IMR-90 (cell line): Measurements from ENCODE around the gene FFAR2. TPM values are rescaled to one million over a fixed set of nuclear protein-coding genes. Genes with fewer than 3 reads are reported as not detected.

ENCODE experiments used
- ATAC-seq: fragments of 200-7000 bp; cut with Tn5 transposase; 2 replicates; pipeline ENCODE4 v1.9.1; 2020; ENCODE audit warnings: low read depth, mild to moderate bottlenecking, moderate library complexity
- BruUV-seq: library from RNA; stranded (reverse); fragments of 400-500 nt; replicated peaks from 2 replicates; lab custom pipeline; 2021; lab: Mats Ljungman, UMichigan
- CTCF ChIA-PET: fragments of 300-600 bp; formaldehyde crosslinking; extraction: SDS; loops from one replicate; lab custom pipeline; 2021; ENCODE audit warnings: antibody characterized with exemption; lab: Yijun Ruan, JAX
- POLR2A ChIA-PET: fragments of 300-600 bp; sonication (Branson Sonifier 250); formaldehyde crosslinking; loops from one replicate; lab custom pipeline; 2022; ENCODE audit warnings: antibody characterized with exemption; ENCODE audit not compliant: unreplicated experiment; lab: Charles Lee
- DNase-seq: peaks from one replicate; pipeline ENCODE4 v3.0.0; 2013
- H2AFZ ChIP-seq: replicated peaks from 2 replicates; pipeline ENCODE3; 2013; ENCODE audit warnings: low read length, mild to moderate bottlenecking; ENCODE audit not compliant: poor library complexity
- H2AK5ac ChIP-seq: 2 replicates; pipeline ENCODE4 v1.6.1; 2013; ENCODE audit warnings: low read depth, low read length, inconsistent platforms
- H2AK9ac ChIP-seq: replicated peaks from 2 replicates; pipeline ENCODE3; 2013; ENCODE audit warnings: mild to moderate bottlenecking, low read depth, low read length, moderate library complexity; ENCODE audit not compliant: poor library complexity
- H2BK120ac ChIP-seq: 2 replicates; pipeline ENCODE4 v1.6.1; 2013; ENCODE audit warnings: low read depth, low read length, inconsistent platforms
- H2BK15ac ChIP-seq: 3 replicates; pipeline ENCODE4 v1.6.1; 2013; ENCODE audit warnings: low read depth, low read length, inconsistent platforms
- H2BK20ac ChIP-seq: 2 replicates; pipeline ENCODE4 v1.6.1; 2013; ENCODE audit warnings: low read depth, mild to moderate bottlenecking, inconsistent platforms, low read length, moderate library complexity
- H2BK5ac ChIP-seq: 2 replicates; pipeline ENCODE4 v1.6.1; 2013; ENCODE audit warnings: mild to moderate bottlenecking, low read depth, low read length, inconsistent platforms; ENCODE audit not compliant: poor library complexity, severe bottlenecking
- H3K14ac ChIP-seq: replicated peaks from 2 replicates; pipeline ENCODE4 v1.6.1; 2013; ENCODE audit warnings: low read depth, low read length, inconsistent platforms
- H3K18ac ChIP-seq: 2 replicates; pipeline ENCODE4 v1.6.1; 2013; ENCODE audit warnings: low read depth, low read length, control low read depth
- H3K23ac ChIP-seq: 2 replicates; pipeline ENCODE4 v1.6.1; 2013; ENCODE audit warnings: low read depth, low read length, inconsistent platforms
- H3K27ac ChIP-seq: 2 replicates; pipeline ENCODE4 v1.5.1; 2013; ENCODE audit warnings: mild to moderate bottlenecking, control low read depth, low read length; ENCODE audit not compliant: insufficient read depth
- H3K27me3 ChIP-seq: 2 replicates; pipeline ENCODE4 v1.6.1; 2013; ENCODE audit warnings: low read length; ENCODE audit not compliant: control insufficient read depth, insufficient read depth
- H3K36me3 ChIP-seq: 2 replicates; pipeline ENCODE4 v1.6.1; 2013; ENCODE audit warnings: low read length, mixed read lengths; ENCODE audit not compliant: control insufficient read depth, insufficient read depth
- H3K4ac ChIP-seq: 2 replicates; pipeline ENCODE4 v1.6.1; 2013; ENCODE audit warnings: low read depth, low read length, inconsistent platforms
- H3K4me1 ChIP-seq: 2 replicates; pipeline ENCODE4 v1.6.1; 2013; ENCODE audit warnings: low read length, mixed read lengths; ENCODE audit not compliant: control insufficient read depth, insufficient read depth
- H3K4me2 ChIP-seq: 2 replicates; pipeline ENCODE4 v1.6.1; 2013; ENCODE audit warnings: low read depth, mild to moderate bottlenecking, control low read depth, low read length, moderate library complexity
- H3K4me3 ChIP-seq: 2 replicates; pipeline ENCODE4 v1.5.1; 2013; ENCODE audit warnings: low read depth, mild to moderate bottlenecking, control low read depth, low read length, moderate library complexity; ENCODE audit not compliant: insufficient read depth
- H3K56ac ChIP-seq: 2 replicates; pipeline ENCODE4 v1.6.1; 2013; ENCODE audit warnings: low read length, inconsistent platforms; ENCODE audit not compliant: insufficient read depth; ENCODE audit errors: extremely low read depth
- H3K79me1 ChIP-seq, 2 experiments: 2 replicates each; pipeline ENCODE4 v1.6.1; 2013; ENCODE audit warnings: low read length in 2 of 2, inconsistent platforms in 1 of 2, low read depth in 1 of 2
- H3K9ac ChIP-seq: 2 replicates; pipeline ENCODE4 v1.6.1; 2013; ENCODE audit warnings: low read depth, low read length, control low read depth
- H3K9me1 ChIP-seq: 2 replicates; pipeline ENCODE4 v1.6.1; 2013; ENCODE audit warnings: low read length, inconsistent platforms; ENCODE audit not compliant: insufficient read depth
- H3K9me3 ChIP-seq: 2 replicates; pipeline ENCODE4 v1.6.1; 2013; ENCODE audit warnings: low read length; ENCODE audit not compliant: control insufficient read depth, insufficient read depth
- H4K20me1 ChIP-seq: 2 replicates; pipeline ENCODE4 v1.6.1; 2013; ENCODE audit warnings: low read length, inconsistent platforms; ENCODE audit not compliant: insufficient read depth
- H4K5ac ChIP-seq: 2 replicates; pipeline ENCODE4 v1.6.1; 2013; ENCODE audit warnings: mild to moderate bottlenecking, low read depth, low read length, control low read depth
- H4K8ac ChIP-seq, 2 experiments: 2 replicates each; pipeline ENCODE4 v1.6.1; 2013; ENCODE audit warnings: low read depth in 2 of 2, low read length in 2 of 2, control low read depth in 1 of 2, inconsistent platforms in 1 of 2
- H4K91ac ChIP-seq: 2 replicates; pipeline ENCODE4 v1.6.1; 2013; ENCODE audit warnings: low read depth, low read length, inconsistent platforms; ENCODE audit not compliant: insufficient read depth
- BHLHE40 ChIP-seq: fragments of 150-350 bp; IDR thresholded peaks from 2 replicates; pipeline ENCODE4 v1.6.1; 2016; ENCODE audit warnings: mild to moderate bottlenecking, low read depth, low read length
- CEBPB ChIP-seq: IDR thresholded peaks from 2 replicates; pipeline ENCODE4 v1.6.1; 2012; ENCODE audit warnings: low read depth, low read length, improper control_type of control experiment
- CHD1 ChIP-seq: IDR thresholded peaks from 2 replicates; pipeline ENCODE4 v1.6.1; 2012; ENCODE audit warnings: low read depth, low read length, improper control_type of control experiment
- FOS ChIP-seq: fragments of 150-350 bp; IDR thresholded peaks from 2 replicates; pipeline ENCODE4 v1.6.1; 2016; ENCODE audit warnings: low read depth, low read length
- MAFK ChIP-seq: IDR thresholded peaks from 2 replicates; pipeline ENCODE4 v1.6.1; 2012; ENCODE audit warnings: low read depth, low read length, improper control_type of control experiment
- MAZ ChIP-seq: IDR thresholded peaks from 2 replicates; pipeline ENCODE4 v1.6.1; 2012; ENCODE audit warnings: low read depth, mild to moderate bottlenecking, low read length, improper control_type of control experiment, moderate library complexity, borderline replicate concordance
- MXI1 ChIP-seq: IDR thresholded peaks from 2 replicates; pipeline ENCODE4 v1.6.1; 2012; ENCODE audit warnings: low read depth, mild to moderate bottlenecking, low read length, moderate library complexity, borderline replicate concordance
- NFE2L2 ChIP-seq: fragments of 150-350 bp; IDR thresholded peaks from 2 replicates; pipeline ENCODE4 v1.6.1; 2016; ENCODE audit warnings: low read depth, mild to moderate bottlenecking, low read length
- POLR2A ChIP-seq: IDR thresholded peaks from 2 replicates; pipeline ENCODE4 v1.6.1; 2012; ENCODE audit warnings: mild to moderate bottlenecking, low read depth, low read length
- RCOR1 ChIP-seq: IDR thresholded peaks from 2 replicates; pipeline ENCODE4 v1.6.1; 2012; ENCODE audit warnings: mild to moderate bottlenecking, low read length, improper control_type of control experiment; ENCODE audit not compliant: insufficient replicate concordance
- RFX5 ChIP-seq: IDR thresholded peaks from 2 replicates; pipeline ENCODE4 v1.8.0; 2012; ENCODE audit warnings: low read depth, mild to moderate bottlenecking, low read length, moderate library complexity
- SMC3 ChIP-seq: fragments of 150-350 bp; IDR thresholded peaks from 2 replicates; pipeline ENCODE4 v1.6.1; 2016; ENCODE audit warnings: low read depth, mild to moderate bottlenecking, antibody characterized with exemption, low read length, moderate library complexity
- USF2 ChIP-seq: fragments of 150-350 bp; IDR thresholded peaks from 2 replicates; pipeline ENCODE4 v1.6.1; 2017; ENCODE audit warnings: mild to moderate bottlenecking, antibody characterized with exemption, low read length, low read depth
- WGBS, 2 experiments: methylation state at CpG; one replicate each; pipeline versions ENCODE4 v1.1.5 to v1.1.7; 2013; ENCODE audit warnings: missing lambda C conversion rate in 2 of 2; ENCODE audit not compliant: insufficient read length in 1 of 2; ENCODE audit errors: extremely low coverage in 2 of 2; 5-methylcytosine and 5-hydroxymethylcytosine counted together
- dilution Hi-C: fragments of 300-500 bp; cut with HindIII; formaldehyde crosslinking; loops from one replicate; pipeline ENCODE4 v1.14.3; 2018; ENCODE audit warnings: low sequenced_read_pairs; ENCODE audit not compliant: unreplicated experiment
- in situ Hi-C: fragments of 300-500 bp; cut with MboI; formaldehyde crosslinking; loops from 3 replicates; pipeline ENCODE4 v1.14.3; 2019; ENCODE audit warnings: low sequenced_read_pairs, inconsistent platforms, mixed read lengths
- intact Hi-C: fragments of 100-400 bp; cut with micrococcal nuclease; formaldehyde crosslinking; loops from 2 replicates; pipeline ENCODE4 v1.10.0; 2022
- polyA plus RNA-seq, 3 experiments: library from polyadenylated mRNA; depleted of rRNA; stranded (reverse); fragments of >200 nt; gene quantifications; 2 replicates each; pipeline ENCODE4 v1.2.3, GENCODE V29; 2012; ENCODE audit warnings: low replicate concordance in 1 of 3
- total RNA-seq: library from RNA; depleted of rRNA; stranded (reverse); fragments of >200 nt; gene quantifications from 2 replicates; pipeline ENCODE4 v1.2.3, GENCODE V29; 2012
- TF ChIP-seq, protein P1 (sequence below): fragments of 150-350 bp; IDR thresholded peaks from 2 replicates; pipeline ENCODE4 v1.6.1; 2016; ENCODE audit warnings: low read depth, mild to moderate bottlenecking, low read length, moderate library complexity, borderline replicate concordance
- TF ChIP-seq, protein P2 (sequence below): conservative IDR thresholded peaks from 2 replicates; pipeline ENCODE4 v1.5.1; 2012; ENCODE audit warnings: mild to moderate bottlenecking, low read depth, low read length, improper control_type of control experiment

Gene FFAR2
- total and polyA plus RNA-seq, 2 of the 4 experiments (the other 2 are of a cell fraction) = not detected

GRCh38 chr19:35399948-35400772, 47.9 kb upstream of the FFAR2 start:
- H3K27me3 ChIP-seq = peaks cover 1% of the 10 kb centered on the region; the same call in 1 of the 2 replicates
- H4K91ac ChIP-seq = no peak overlapping the region
- H3K9me1 ChIP-seq = no peaks in the 10 kb centered on the region
- no peaks in the 10 kb centered on the region for H3K4me1 ChIP-seq
- no peak overlapping the region for H2BK15ac ChIP-seq
- no peaks in the 10 kb centered on the region for H3K79me1 ChIP-seq
- in situ Hi-C loops (no loop called here), intact Hi-C loops (no loop called here), dilution Hi-C loops (no loop called here)
- no peak for DNase-seq
- no peak overlapping the region for H3K23ac ChIP-seq
- H4K8ac ChIP-seq = no peak overlapping the region
- no peak overlapping the region for H2AK9ac ChIP-seq
- H3K36me3 ChIP-seq = no peaks in the 10 kb centered on the region
- no peak overlapping the region for H2AK5ac ChIP-seq
- ChIA-PET CTCF (no interaction called here), POLR2A (no interaction called here)
- H3K27ac ChIP-seq = no peak overlapping the region
- ATAC-seq = no peak
- no TSS peak for BruUV-seq
- no peak overlapping the region for H4K5ac ChIP-seq
- no peak overlapping the region for H2BK20ac ChIP-seq
- H2AFZ ChIP-seq = no peak overlapping the region
- H3K14ac ChIP-seq = no peak overlapping the region
- no peaks in the 10 kb centered on the region for H4K20me1 ChIP-seq
- H2BK5ac ChIP-seq = no peak overlapping the region
- no peak overlapping the region for H2BK120ac ChIP-seq
- H3K4me3 ChIP-seq = no peak overlapping the region
- no peak overlapping the region for H3K18ac ChIP-seq
- no peak overlapping the region for H3K4ac ChIP-seq
- H3K4me2 ChIP-seq = no peak overlapping the region
- no peak overlapping the region for H3K9ac ChIP-seq
- no CpG with 5 or more reads among the region's 10 CpGs for WGBS, 2 experiments
- H3K56ac ChIP-seq = no peak overlapping the region
- TF ChIP-seq MAZ (no peak), SMC3 (no peak), POLR2A (no peak), NFE2L2 (no peak), FOS (no peak), USF2 (no peak), BHLHE40 (no peak), CEBPB (no peak), MAFK (no peak), RCOR1 (no peak), RFX5 (no peak), CHD1 (no peak), MXI1 (no peak)
- TF ChIP-seq, protein P1, sequence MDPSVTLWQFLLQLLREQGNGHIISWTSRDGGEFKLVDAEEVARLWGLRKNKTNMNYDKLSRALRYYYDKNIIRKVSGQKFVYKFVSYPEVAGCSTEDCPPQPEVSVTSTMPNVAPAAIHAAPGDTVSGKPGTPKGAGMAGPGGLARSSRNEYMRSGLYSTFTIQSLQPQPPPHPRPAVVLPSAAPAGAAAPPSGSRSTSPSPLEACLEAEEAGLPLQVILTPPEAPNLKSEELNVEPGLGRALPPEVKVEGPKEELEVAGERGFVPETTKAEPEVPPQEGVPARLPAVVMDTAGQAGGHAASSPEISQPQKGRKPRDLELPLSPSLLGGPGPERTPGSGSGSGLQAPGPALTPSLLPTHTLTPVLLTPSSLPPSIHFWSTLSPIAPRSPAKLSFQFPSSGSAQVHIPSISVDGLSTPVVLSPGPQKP = no peak
- TF ChIP-seq, protein P2, sequence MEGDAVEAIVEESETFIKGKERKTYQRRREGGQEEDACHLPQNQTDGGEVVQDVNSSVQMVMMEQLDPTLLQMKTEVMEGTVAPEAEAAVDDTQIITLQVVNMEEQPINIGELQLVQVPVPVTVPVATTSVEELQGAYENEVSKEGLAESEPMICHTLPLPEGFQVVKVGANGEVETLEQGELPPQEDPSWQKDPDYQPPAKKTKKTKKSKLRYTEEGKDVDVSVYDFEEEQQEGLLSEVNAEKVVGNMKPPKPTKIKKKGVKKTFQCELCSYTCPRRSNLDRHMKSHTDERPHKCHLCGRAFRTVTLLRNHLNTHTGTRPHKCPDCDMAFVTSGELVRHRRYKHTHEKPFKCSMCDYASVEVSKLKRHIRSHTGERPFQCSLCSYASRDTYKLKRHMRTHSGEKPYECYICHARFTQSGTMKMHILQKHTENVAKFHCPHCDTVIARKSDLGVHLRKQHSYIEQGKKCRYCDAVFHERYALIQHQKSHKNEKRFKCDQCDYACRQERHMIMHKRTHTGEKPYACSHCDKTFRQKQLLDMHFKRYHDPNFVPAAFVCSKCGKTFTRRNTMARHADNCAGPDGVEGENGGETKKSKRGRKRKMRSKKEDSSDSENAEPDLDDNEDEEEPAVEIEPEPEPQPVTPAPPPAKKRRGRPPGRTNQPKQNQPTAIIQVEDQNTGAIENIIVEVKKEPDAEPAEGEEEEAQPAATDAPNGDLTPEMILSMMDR = no peak
- H3K9me3 ChIP-seq = no peaks in the 10 kb centered on the region
